Activated CD4-positive, alpha-beta T cell treated with anti-CD3 and anti-CD28 coated beads, Interleukin-2, Interleukin-4, amounts not matched to agents 100 ng/mL and 50 ng/mL, durations not matched to agents 16 hours and 8 hours (primary cell): Measurements from ENCODE around the gene USP3.
A peak's percentile ranks its signal among the peaks of the same experiment; 100 is the strongest.
"Not testable (repeated sequence)": the region's sequence is repeated elsewhere in the genome, so short reads cannot be mapped to it uniquely, and the experiment has no call there.

Experiments used
- DNase-seq: peaks from one replicate; pipeline ENCODE4 v3.0.0-alpha.2; 2020; ENCODE audit warnings: low spot score

The USP3 gene

GRCh38 chr15:63610209-63610841 lies 105.9 kb downstream of the USP3 start:
- DNase-seq = peak; percentile 89

- no peak for DNase-seq
These were observed 106.8 kb downstream of the USP3 start for GRCh38 chr15:63611177-63611576.

- DNase-seq = no peak
These were observed 107.9 kb downstream of the USP3 start for GRCh38 chr15:63612300-63612699.

GRCh38 chr15:63615935-63616334 lies 111.5 kb downstream of the USP3 start:
- DNase-seq = no peak

GRCh38 chr15:63617147-63617546 lies 112.8 kb downstream of the USP3 start:
- not testable (repeated sequence) for DNase-seq

GRCh38 chr15:63617627-63618026 lies 113.2 kb downstream of the USP3 start:
- not testable (repeated sequence) for DNase-seq

- not testable (repeated sequence) for DNase-seq
These were observed 116.4 kb downstream of the USP3 start for GRCh38 chr15:63620760-63621159.

GRCh38 chr15:63623232-63623969 lies 119.0 kb downstream of the USP3 start:
- DNase-seq = no peak

GRCh38 chr15:63626955-63627354 lies 122.6 kb downstream of the USP3 start:
- DNase-seq = no peak

- DNase-seq = no peak
These were observed 123.9 kb downstream of the USP3 start for GRCh38 chr15:63628123-63628822.

- DNase-seq = no peak
These were observed 125.8 kb downstream of the USP3 start for GRCh38 chr15:63630036-63630751.

GRCh38 chr15:63633312-63633711 lies 128.9 kb downstream of the USP3 start:
- DNase-seq = no peak

GRCh38 chr15:63634154-63634553 lies 129.8 kb downstream of the USP3 start:
- no peak for DNase-seq

- DNase-seq = no peak
These were observed 132.2 kb downstream of the USP3 start for GRCh38 chr15:63636518-63637061.

- peak; percentile 11 for DNase-seq
These were observed 134.4 kb downstream of the USP3 start for GRCh38 chr15:63638839-63639238.

GRCh38 chr15:63640146-63640545 lies 135.8 kb downstream of the USP3 start:
- no peak for DNase-seq
